ENCODE data around the gene TNFAIP8L1. TPM values are rescaled to one million over a fixed set of nuclear protein-coding genes. Genes with fewer than 3 reads are reported as not detected.

TNFAIP8L1 gene
- total and polyA plus RNA-seq, 2 of the 8 experiments (the other 6 are each of a cell fraction or from before 2014, with no cell fraction given), result 3.2 to 6.1 TPM

- Histone ChIP-seq H3K14ac (ENCODE audit: insufficient read length) (no peak overlapping the region), H2BK120ac (replicated peaks; ENCODE audit: low read depth, low read length) (no peak overlapping the region), H4K8ac (ENCODE audit: extremely low read depth, insufficient read depth, low read length) (no peak overlapping the region), H3K9ac (replicated peaks in 1 of 4; ENCODE audit: extremely low read depth in 1 of 4, low read depth in 3 of 4, low read length in 3 of 4) (no peak overlapping the region), H3K27me3 (replicated peaks in 1 of 4; ENCODE audit: control insufficient read depth in 3 of 4, extremely low read depth in 1 of 4, insufficient read depth in 3 of 4, low read length in 3 of 4) (peaks cover 0 to 2% (median 0%) of the 10 kb centered on the region in 4 experiments; a peak in 2 of 7 replicates), H4K20me1 (replicated peaks in 1 of 2; ENCODE audit: control insufficient read depth in 1 of 2, insufficient read depth in 2 of 2, low read length in 2 of 2) (no peaks in the 10 kb centered on the region), H3K79me1 (ENCODE audit: low read depth, low read length) (no peaks in the 10 kb centered on the region), H3K18ac (ENCODE audit: extremely low read depth, low read length) (no peak overlapping the region), H3K4me2 (ENCODE audit: insufficient read depth in 1 of 2, low read depth in 2 of 2, low read length in 2 of 2) (no peak overlapping the region), H2AK5ac (ENCODE audit: low read depth, low read length) (no peak overlapping the region), H3K9me3 (ENCODE audit: insufficient read depth in 2 of 2, low read depth in 1 of 2, low read length in 1 of 2) (no peaks in the 10 kb centered on the region), H3K4ac (replicated peaks; ENCODE audit: insufficient read length, low read depth, low read length) (no peak overlapping the region), H3K79me2 (ENCODE audit: control insufficient read depth in 1 of 2, insufficient read depth in 2 of 2, low read length in 2 of 2) (no peaks in the 10 kb centered on the region), H3K36me3 (ENCODE audit: control insufficient read depth in 2 of 4, insufficient read depth in 4 of 4, low read length in 3 of 4) (no peaks in the 10 kb centered on the region), H3K4me3 (ENCODE audit: extremely low read depth in 1 of 4, insufficient read depth in 2 of 4, low read depth in 3 of 4, low read length in 4 of 4) (no peak overlapping the region), H3K4me1 (replicated peaks in 1 of 4; ENCODE audit: control insufficient read depth in 3 of 4, insufficient read depth in 4 of 4, low read length in 3 of 4) (peaks cover 0 to 3% (median 0%) of the 10 kb centered on the region in 4 experiments; a peak in 4 of 7 replicates), H4K91ac (replicated peaks; ENCODE audit: insufficient read length, low read length) (no peak overlapping the region), H2AFZ (ENCODE audit: low read length) (no peak overlapping the region), H2BK5ac (ENCODE audit: low read depth, low read length) (no peak overlapping the region), H3K23me2 (ENCODE audit: low read depth, low read length) (no peaks in the 10 kb centered on the region), H3K56ac (replicated peaks; ENCODE audit: insufficient read length, low read depth, low read length) (no peak overlapping the region), H2BK12ac (ENCODE audit: low read depth, low read length) (no peak overlapping the region), H3K23ac (ENCODE audit: insufficient read length) (no peak overlapping the region), H2BK15ac (ENCODE audit: low read length) (no peak overlapping the region), H4K5ac (ENCODE audit: insufficient read length, low read depth, low read length) (no peak overlapping the region), H3K27ac (ENCODE audit: low read depth, low read length) (no peak overlapping the region), H2BK20ac (ENCODE audit: low read length) (no peak overlapping the region)
- POLR2A ChIA-PET (ENCODE audit: partially characterized antibody), result no interaction called here
- CTCF ChIA-PET (ENCODE audit: partially characterized antibody), result interaction anchor here (0.6 to 16.3 kb wide), 9 partner anchors 10 to 404 kb away, joined by 3 to 316 read pairs (median 4); no protein-coding TSS in a partner anchor
- 80% methylated on average over 17 of the region's 17 CpGs; no CpG with 5 or more reads in 1 of the 2 experiments for WGBS, 2 experiments (ENCODE audit: extremely low coverage in 1 of 2, insufficient coverage in 1 of 2, insufficient read length in 1 of 2, insufficient replicate concordance in 2 of 2, low coverage in 1 of 2, low lambda C conversion rate in 2 of 2, missing lambda C conversion rate in 1 of 2)
- DNase-seq (ENCODE audit: low read depth in 1 of 2, low spot score in 2 of 2) (no peak), FAIRE-seq (no peak)
- peak in 1 of 3 experiments; percentile 16; a peak in 1 of 4 replicates for TF ChIP-seq CTCF (IDR thresholded peaks at IDR 0.05; ENCODE audit: control extremely low read depth in 1 of 3, insufficient read depth in 1 of 3, low read depth in 1 of 3, low read length in 3 of 3)
- TF ChIP-seq NANOG (IDR thresholded peaks at IDR 0.05; ENCODE audit: insufficient read depth, low read depth, low read length, poor library complexity, severe bottlenecking), result no peak
- TF ChIP-seq RAD21 (IDR thresholded peaks at IDR 0.05 in 1 of 2, conservative IDR thresholded peaks at IDR 0.05 in 1 of 2; ENCODE audit: low read depth in 2 of 2, low read length in 2 of 2), result peak in 1 of 2 experiments; percentile 27; a peak in 1 of 4 replicates
- TF ChIP-seq JUND (IDR thresholded peaks at IDR 0.05; ENCODE audit: low read length), result no peak
- no peak for TF ChIP-seq GABPA (IDR thresholded peaks at IDR 0.05; ENCODE audit: borderline replicate concordance, insufficient read depth, low read length)
- TF ChIP-seq SUZ12 (IDR thresholded peaks at IDR 0.05; ENCODE audit: low read length), result no peak
- no peak for TF ChIP-seq RXRA (IDR thresholded peaks at IDR 0.05; ENCODE audit: insufficient read depth, low read depth, low read length)
- TF ChIP-seq KDM1A (IDR thresholded peaks at IDR 0.05; ENCODE audit: borderline replicate concordance, low read length), result peak; percentile 90
These were observed 19.5 kb upstream of the TNFAIP8L1 start for GRCh38 chr19:4619668-4620294.
